SHP77 (cell line): ENCODE measurements around the gene OR51E2.
"Not testable (repeated sequence)": the region's sequence is repeated elsewhere in the genome, so short reads cannot be mapped to it uniquely, and the experiment has no call there.

Experiments used
- DNase-seq, 2 experiments: peaks; one replicate each; lab custom pipeline; 2025; lab: John Stamatoyannopoulos, UW

The OR51E2 gene

GRCh38 chr11:4697585-4697984 is at the start of gene OR51E2:
Gene OR51E2, minus strand, starts transcription at chr11:4697853. Its CDS starts 15,142 bp downstream, at chr11:4682711.
- DNase-seq, result peak; percentile 89 to 90

DNA sequence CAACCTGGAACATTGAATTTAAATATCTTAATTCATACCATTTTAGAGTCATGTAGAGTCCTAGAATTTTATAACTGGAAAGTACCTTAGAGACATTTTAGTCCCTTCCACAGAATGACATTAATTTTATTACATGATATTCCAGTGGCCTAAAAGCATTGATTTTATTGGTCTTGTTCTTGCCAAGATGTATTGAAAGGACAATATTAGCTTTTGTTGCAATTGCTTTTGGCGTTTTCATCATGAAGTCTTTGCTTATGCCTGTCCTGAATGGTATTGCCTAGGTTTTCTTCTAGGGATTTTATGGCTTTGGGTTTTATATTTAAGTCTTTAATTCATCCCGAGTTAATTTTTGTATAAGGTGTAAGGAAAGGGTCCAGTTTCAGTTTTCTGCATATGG is 43.1 kb upstream of the OR51E2 start:
- DNase-seq, result no peak

- no peak for DNase-seq
Measured at GRCh38 chr11:4727171-4727570, 29.5 kb upstream of the OR51E2 start.

GRCh38 chr11:4722616-4723534 is 25.2 kb upstream of the OR51E2 start:
- not testable (repeated sequence) for DNase-seq

- DNase-seq, result no peak
Measured at GRCh38 chr11:4714300-4714699, 16.6 kb upstream of the OR51E2 start.

DNA sequence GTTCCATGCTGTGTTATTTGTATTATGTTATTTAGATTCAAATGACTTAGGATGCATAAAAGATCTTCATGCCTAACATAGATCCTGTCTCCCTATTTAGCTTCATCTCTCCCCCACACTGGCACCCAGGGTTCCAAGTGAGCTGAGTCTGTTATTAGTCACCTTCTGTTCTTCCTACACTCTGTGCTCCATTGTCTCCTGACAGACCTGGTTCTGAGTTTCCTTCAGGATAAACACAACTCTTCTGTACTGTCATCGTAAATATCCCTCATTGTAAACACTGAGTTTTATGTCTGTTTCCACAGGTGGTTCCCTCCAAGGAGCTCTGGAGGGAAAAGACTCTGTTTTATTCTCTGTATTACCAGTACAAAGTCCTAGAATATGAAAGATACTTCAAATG is 15.6 kb upstream of the OR51E2 start:
- DNase-seq, result no peak

DNA sequence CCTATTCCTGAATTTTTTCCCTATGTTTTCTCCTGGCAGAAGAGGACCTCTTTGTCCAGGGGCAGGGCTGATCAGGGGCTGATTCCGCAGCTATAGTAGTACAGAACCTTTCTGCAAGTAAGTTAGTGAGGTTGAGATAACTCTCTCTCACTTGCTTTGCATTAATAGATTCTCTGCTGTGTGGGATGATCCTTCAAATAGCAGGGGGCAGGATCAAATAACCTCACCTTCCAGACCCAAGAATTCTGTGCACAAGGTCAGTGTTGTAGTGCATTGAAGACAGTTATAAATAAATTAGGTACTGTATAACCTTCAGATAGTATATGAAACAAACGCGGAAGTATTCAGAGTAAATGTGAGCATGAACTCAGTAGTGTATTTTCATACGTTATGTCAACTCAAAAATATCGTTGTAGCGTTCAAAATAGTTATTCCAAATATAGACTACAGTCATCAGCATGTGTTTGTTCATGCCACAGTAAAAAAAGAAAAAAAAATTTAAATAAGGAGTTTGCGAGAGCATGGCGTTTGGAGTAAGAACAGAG is 7.2 kb upstream of the OR51E2 start:
- no peak for DNase-seq

- peak; percentile 93 to 95 for DNase-seq
Measured at GRCh38 chr11:4704054-4704789, 6.6 kb upstream of the OR51E2 start, which contains the start of gene MMP26. Gene MMP26, plus strand, starts transcription at chr11:4704784.

GRCh38 chr11:4700436-4700820 is 2.8 kb upstream of the OR51E2 start:
- DNase-seq, result no peak

DNA sequence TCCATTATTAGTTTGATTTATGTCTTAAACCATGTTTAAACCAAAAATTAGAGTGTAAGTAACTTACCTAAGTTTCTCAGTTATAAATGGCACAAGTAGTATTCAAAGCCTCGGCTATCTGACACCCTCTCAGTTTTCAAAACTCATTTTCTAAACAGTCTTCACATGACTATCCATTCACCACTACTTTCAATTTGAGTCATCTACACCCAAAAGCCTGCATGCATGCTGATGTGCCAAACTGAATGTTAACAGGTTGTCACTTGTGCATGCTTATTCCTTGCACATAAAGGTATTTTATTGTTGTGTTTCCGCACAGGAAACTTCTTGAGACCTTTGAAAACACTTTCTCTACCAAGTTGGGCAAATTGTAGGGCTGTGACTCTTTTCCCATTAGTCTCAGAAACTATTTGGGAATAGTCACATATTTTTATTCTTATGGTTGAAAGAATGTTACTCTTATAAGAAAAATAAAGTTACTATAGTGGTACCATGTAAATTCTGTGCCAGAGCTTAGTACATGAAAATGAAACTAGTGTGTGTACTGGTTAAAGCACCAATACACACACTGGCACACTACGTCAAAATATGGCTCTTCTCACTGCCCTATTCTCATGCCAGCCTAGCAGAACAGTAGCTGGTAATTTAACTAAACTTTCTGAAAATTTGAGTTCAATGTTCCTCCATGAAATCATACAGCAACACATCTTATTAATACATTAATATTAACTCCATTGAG is 2.2 kb upstream of the OR51E2 start:
- no peak for DNase-seq

GRCh38 chr11:4695442-4695841 is 2.2 kb downstream of the OR51E2 start:
- DNase-seq, result no peak

DNA sequence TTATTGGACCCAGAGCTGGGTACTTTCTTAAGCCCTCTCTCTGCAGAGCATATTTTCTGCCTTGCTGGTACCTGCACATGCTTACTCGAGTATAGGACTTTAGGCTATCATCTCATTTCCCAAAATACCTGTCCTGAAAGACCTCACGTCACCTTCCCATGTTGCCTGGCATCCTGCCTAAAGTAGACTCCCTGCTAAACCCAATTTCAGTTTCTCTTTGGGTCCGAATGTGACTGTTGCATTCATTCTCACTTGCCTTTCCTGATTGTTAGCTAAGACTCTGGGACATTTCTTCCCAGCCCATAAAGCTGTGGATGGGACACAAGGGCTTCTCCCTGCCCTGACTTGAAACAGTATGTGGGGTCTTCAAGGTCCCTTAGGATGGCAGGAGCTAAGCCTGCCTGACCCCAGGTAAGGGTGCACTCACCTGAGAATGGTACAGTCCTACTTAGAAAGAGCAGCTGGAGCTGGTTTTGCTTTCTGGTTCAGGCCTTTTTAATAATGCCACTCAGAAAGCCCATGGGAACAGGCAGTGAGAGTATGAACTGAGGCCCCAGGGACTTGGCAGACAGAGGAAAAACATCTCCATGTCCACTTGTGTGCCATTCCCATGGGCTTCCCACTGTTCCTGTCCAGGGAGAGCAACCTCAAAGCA is 12.9 kb downstream of the OR51E2 start:
- DNase-seq, result no peak

GRCh38 chr11:4682623-4683419 is 14.8 kb downstream of the OR51E2 start:
- DNase-seq, result no peak

DNA sequence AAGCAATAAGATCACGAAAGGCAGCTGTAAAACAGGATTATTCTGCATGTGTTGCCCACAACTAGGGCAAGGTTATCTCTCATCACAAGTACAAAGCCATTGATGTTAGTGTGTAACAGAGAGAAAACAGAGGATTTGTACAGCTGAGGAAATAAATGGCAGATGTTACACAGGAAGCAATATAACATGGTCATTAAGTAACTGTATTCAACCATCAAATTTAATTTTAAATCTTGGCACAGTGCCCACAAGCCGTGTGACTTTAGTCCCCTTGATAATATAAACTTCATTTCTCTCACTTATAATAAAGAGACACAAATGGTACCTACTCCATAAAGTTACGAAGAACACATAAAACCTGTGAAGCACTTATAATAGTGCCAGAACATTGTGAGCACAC is 17.3 kb downstream of the OR51E2 start:
- peak; percentile 70 to 80 for DNase-seq

DNA sequence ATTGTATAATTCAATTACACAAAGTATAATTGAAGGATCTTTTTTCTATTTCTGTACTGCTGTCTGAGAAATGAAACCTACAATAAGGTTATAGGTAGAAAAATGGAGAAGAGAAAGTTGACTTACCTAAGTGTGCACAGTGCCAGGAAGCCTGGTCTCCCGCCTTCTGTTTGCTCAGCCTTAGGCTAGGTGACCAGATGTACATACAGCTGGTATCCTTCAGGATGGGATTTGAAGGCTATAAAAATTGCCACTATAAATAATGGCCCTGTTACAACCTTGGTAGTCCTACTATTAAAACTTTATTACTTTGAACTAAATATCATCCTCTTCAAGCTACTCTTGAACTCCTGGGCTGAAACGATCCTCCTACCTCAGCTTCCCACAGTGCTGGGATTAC is 19.7 kb downstream of the OR51E2 start:
- DNase-seq, result peak; percentile 74 to 87

GRCh38 chr11:4673781-4674180 is 23.9 kb downstream of the OR51E2 start:
- no peak for DNase-seq

GRCh38 chr11:4672470-4672869 is 25.2 kb downstream of the OR51E2 start:
- DNase-seq, result no peak

- DNase-seq, result no peak
Measured at GRCh38 chr11:4671741-4672140, 25.9 kb downstream of the OR51E2 start.

GRCh38 chr11:4665424-4665823 is 32.2 kb downstream of the OR51E2 start:
- no peak for DNase-seq

GRCh38 chr11:4664786-4665185 is 32.9 kb downstream of the OR51E2 start:
- DNase-seq, result no peak

- DNase-seq, result no peak
Measured at GRCh38 chr11:4664183-4664582, 33.5 kb downstream of the OR51E2 start.
